Body of pancreas (tissue), 4 donors: Measurements from ENCODE around the gene POM121L12. TPM values are rescaled to one million over a fixed set of nuclear protein-coding genes. Genes with fewer than 3 reads are reported as not detected.

ENCODE experiments used
- ATAC-seq: fragments of 150-250 bp; one replicate; pipeline ENCODE4 v1.9.1; 2016
- DNase-seq, 4 donors: peaks; one replicate each; pipeline ENCODE4 v3.0.0-alpha.2; 2019
- H3K27ac ChIP-seq, 4 donors: fragments of 200-600 bp; sonication (generic); 1 replicate in 3 of 4; 2 replicates in 1 of 4; pipeline versions ENCODE4 v1.5.1 to v1.6.1; 2016 to 2019; ENCODE audit warnings: mild to moderate bottlenecking in 1 of 4, mixed read lengths in 1 of 4, moderate library complexity in 1 of 4
- H3K27me3 ChIP-seq, 2 donors: fragments of 200-600 bp; sonication (generic); one replicate each; pipeline ENCODE4 v1.6.0; 2016; ENCODE audit warnings: mild to moderate bottlenecking in 1 of 2
- H3K36me3 ChIP-seq, 2 donors: fragments of 200-600 bp; sonication (generic); replicated peaks in 1 of 2; 2 replicates each; pipeline ENCODE4 v1.5.1; 2016; ENCODE audit warnings: low read depth in 2 of 2; ENCODE audit not compliant: insufficient read depth in 1 of 2
- H3K4me1 ChIP-seq: fragments of 200-600 bp; sonication (generic); one replicate; pipeline ENCODE4 v1.6.0; 2016
- H3K4me3 ChIP-seq, 2 donors: fragments of 200-600 bp; sonication (generic); 1 replicate in 1 of 2; 2 replicates in 1 of 2; pipeline ENCODE4 v1.5.1; 2016 to 2019
- H3K9me3 ChIP-seq, 3 donors: fragments of 200-600 bp; sonication (generic); 1 replicate in 2 of 3; 2 replicates in 1 of 3; pipeline ENCODE4 v1.5.1; 2016
- CTCF ChIP-seq, 7 experiments: fragments of 450-650 bp in 4 of 7; fragments of 200-600 bp in 3 of 7; sonication (generic) in 3 of 7; IDR thresholded peaks; one replicate each; pipeline ENCODE4 v1.5.1; 2016 to 2019; ENCODE audit warnings: antibody characterized with exemption in 7 of 7
- POLR2A ChIP-seq, 3 donors: fragments of 450-650 bp; IDR thresholded peaks; one replicate each; pipeline ENCODE4 v1.6.1; 2016; ENCODE audit warnings: antibody characterized with exemption in 3 of 3, mild to moderate bottlenecking in 2 of 3
- WGBS, 2 donors: methylation state at CpG; one replicate each; pipeline ENCODE4 v1.1.5; 2017; 5-methylcytosine and 5-hydroxymethylcytosine counted together
- intact Hi-C: fragments of 100-400 bp; cut with DNase I; formaldehyde crosslinking; loops from one replicate; pipeline ENCODE4 v1.15.1; 2023
- total RNA-seq, 2 donors: library from RNA; depleted of rRNA; stranded (reverse); fragments of >200 nt; gene quantifications; one replicate each; pipeline ENCODE4 v1.1.0, GENCODE V29; 2016

Gene POM121L12
- total RNA-seq, 2 donors from 2014 or later: not detected

GRCh38 chr7:53015463-53015862 lies 20.0 kb upstream of the POM121L12 start:
- intact Hi-C loops: no loop called here
- no peak overlapping the region for H3K27ac ChIP-seq
- H3K9me3 ChIP-seq: no peaks in the 10 kb centered on the region
- no peaks in the 10 kb centered on the region for H3K36me3 ChIP-seq
- TF ChIP-seq POLR2A (IDR thresholded peaks at IDR 0.05): no peak
- no peak for TF ChIP-seq CTCF (IDR thresholded peaks at IDR 0.05)
- no peaks in the 10 kb centered on the region for H3K27me3 ChIP-seq
- no peak for DNase-seq
- ATAC-seq: no peak
- 59 to 74% methylated on average over 1 of the region's 1 CpG for WGBS, 2 donors
- no peaks in the 10 kb centered on the region for H3K4me1 ChIP-seq
- no peak overlapping the region for H3K4me3 ChIP-seq

GRCh38 chr7:53022893-53023292 lies 12.5 kb upstream of the POM121L12 start:
- Histone ChIP-seq H3K27ac (no peak overlapping the region), H3K27me3 (no peaks in the 10 kb centered on the region), H3K4me1 (no peaks in the 10 kb centered on the region), H3K36me3 (no peaks in the 10 kb centered on the region), H3K4me3 (no peak overlapping the region), H3K9me3 (no peaks in the 10 kb centered on the region)
- 44 to 48% methylated on average over 5 of the region's 5 CpGs for WGBS, 2 donors
- no peak for TF ChIP-seq CTCF (IDR thresholded peaks at IDR 0.05)
- no peak for TF ChIP-seq POLR2A (IDR thresholded peaks at IDR 0.05)
- intact Hi-C loops: no loop called here
- ATAC-seq (no peak), DNase-seq (no peak)

- H3K4me3 ChIP-seq: no peak overlapping the region
- no peak for ATAC-seq
- 70 to 74% methylated on average over 2 of the region's 2 CpGs for WGBS, 2 donors
- DNase-seq: no peak
- TF ChIP-seq CTCF (IDR thresholded peaks at IDR 0.05): no peak
- TF ChIP-seq POLR2A (IDR thresholded peaks at IDR 0.05): no peak
- intact Hi-C loops: no loop called here
- no peaks in the 10 kb centered on the region for H3K4me1 ChIP-seq
- no peak overlapping the region for H3K27ac ChIP-seq
- no peaks in the 10 kb centered on the region for H3K36me3 ChIP-seq
- H3K9me3 ChIP-seq: no peaks in the 10 kb centered on the region
- H3K27me3 ChIP-seq: no peaks in the 10 kb centered on the region
These were observed 13.2 kb downstream of the POM121L12 start for GRCh38 chr7:53048638-53049037.

GRCh38 chr7:53050433-53050832 lies 15.0 kb downstream of the POM121L12 start:
- H3K27me3 ChIP-seq: no peaks in the 10 kb centered on the region
- intact Hi-C loops: no loop called here
- H3K4me1 ChIP-seq: no peaks in the 10 kb centered on the region
- ATAC-seq (no peak), DNase-seq (no peak)
- no peak overlapping the region for H3K27ac ChIP-seq
- WGBS, 2 donors: 43 to 53% methylated on average over 2 of the region's 2 CpGs
- H3K36me3 ChIP-seq: no peaks in the 10 kb centered on the region
- no peak overlapping the region for H3K4me3 ChIP-seq
- TF ChIP-seq CTCF (IDR thresholded peaks at IDR 0.05) (no peak), POLR2A (IDR thresholded peaks at IDR 0.05) (no peak)
- H3K9me3 ChIP-seq: no peaks in the 10 kb centered on the region

GRCh38 chr7:53059591-53059990 lies 24.2 kb downstream of the POM121L12 start:
- H3K4me3 ChIP-seq: no peak overlapping the region
- H3K9me3 ChIP-seq: no peaks in the 10 kb centered on the region
- TF ChIP-seq CTCF (IDR thresholded peaks at IDR 0.05) (no peak), POLR2A (IDR thresholded peaks at IDR 0.05) (no peak)
- H3K36me3 ChIP-seq: no peaks in the 10 kb centered on the region
- no peak overlapping the region for H3K27ac ChIP-seq
- no peak for ATAC-seq
- DNase-seq: no peak
- intact Hi-C loops: no loop called here
- WGBS, 2 donors: 28 to 43% methylated on average over 2 of the region's 2 CpGs
- H3K4me1 ChIP-seq: no peaks in the 10 kb centered on the region
- H3K27me3 ChIP-seq: no peaks in the 10 kb centered on the region
